ENCODE measurements around the gene KIF26B. TPM values are rescaled to one million over a fixed set of nuclear protein-coding genes. Genes with fewer than 3 reads are reported as not detected.

Gene KIF26B
- total RNA-seq, 1 donor from 2014 or later: 3.5 TPM

- TF ChIP-seq CTCF (IDR thresholded peaks at IDR 0.05; ENCODE audit: borderline replicate concordance): no peak
- no peak for DNase-seq
- Histone ChIP-seq H3K36me3 (no peaks in the 10 kb centered on the region), H3K4me3 (no peak overlapping the region), H3K27me3 (ENCODE audit: low read depth) (peaks cover 72% of the 10 kb centered on the region), H3K4me1 (peaks cover 3% of the 10 kb centered on the region), H3K27ac (replicated peaks) (no peak overlapping the region), H3K9me3 (replicated peaks) (no peaks in the 10 kb centered on the region)
- intact Hi-C loops (cut with micrococcal nuclease): no loop called here
Observed at GRCh38 chr1:245419461-245419978, 264.7 kb downstream of the KIF26B start.

GRCh38 chr1:245419989-245420388 lies 265.2 kb downstream of the KIF26B start:
- intact Hi-C loops (cut with micrococcal nuclease): no loop called here
- no peak overlapping the region for H3K27ac ChIP-seq (replicated peaks)
- no peak overlapping the region for H3K4me3 ChIP-seq
- H3K9me3 ChIP-seq (replicated peaks): no peaks in the 10 kb centered on the region
- H3K36me3 ChIP-seq: no peaks in the 10 kb centered on the region
- no peak for TF ChIP-seq CTCF (IDR thresholded peaks at IDR 0.05; ENCODE audit: borderline replicate concordance)
- DNase-seq: no peak
- H3K4me1 ChIP-seq: peaks cover 3% of the 10 kb centered on the region
- peaks cover 68% of the 10 kb centered on the region for H3K27me3 ChIP-seq (ENCODE audit: low read depth)

- intact Hi-C loops (cut with micrococcal nuclease): no loop called here
- Histone ChIP-seq H3K4me1 (peaks cover 3% of the 10 kb centered on the region), H3K27ac (replicated peaks) (no peak overlapping the region), H3K4me3 (no peak overlapping the region), H3K36me3 (no peaks in the 10 kb centered on the region), H3K9me3 (replicated peaks) (no peaks in the 10 kb centered on the region), H3K27me3 (ENCODE audit: low read depth) (peaks cover 62% of the 10 kb centered on the region)
- DNase-seq: no peak
- TF ChIP-seq CTCF (IDR thresholded peaks at IDR 0.05; ENCODE audit: borderline replicate concordance): no peak
Observed at GRCh38 chr1:245420926-245421325, 266.1 kb downstream of the KIF26B start.

- no peaks in the 10 kb centered on the region for H3K9me3 ChIP-seq (replicated peaks)
- no peaks in the 10 kb centered on the region for H3K36me3 ChIP-seq
- H3K4me1 ChIP-seq: no peaks in the 10 kb centered on the region
- DNase-seq: no peak
- H3K4me3 ChIP-seq: no peak overlapping the region
- no peak overlapping the region for H3K27ac ChIP-seq (replicated peaks)
- peaks cover 27% of the 10 kb centered on the region for H3K27me3 ChIP-seq (ENCODE audit: low read depth)
- intact Hi-C loops (cut with micrococcal nuclease): no loop called here
- no peak for TF ChIP-seq CTCF (IDR thresholded peaks at IDR 0.05; ENCODE audit: borderline replicate concordance)
Observed at GRCh38 chr1:245428681-245429080, 273.9 kb downstream of the KIF26B start.

- intact Hi-C loops (cut with micrococcal nuclease): no loop called here
- Histone ChIP-seq H3K4me1 (no peaks in the 10 kb centered on the region), H3K9me3 (replicated peaks) (no peaks in the 10 kb centered on the region), H3K27me3 (ENCODE audit: low read depth) (peaks cover 44% of the 10 kb centered on the region), H3K27ac (replicated peaks) (no peak overlapping the region), H3K36me3 (no peaks in the 10 kb centered on the region), H3K4me3 (no peak overlapping the region)
- DNase-seq: no peak
- TF ChIP-seq CTCF (IDR thresholded peaks at IDR 0.05; ENCODE audit: borderline replicate concordance): no peak
Observed at GRCh38 chr1:245431706-245432105, 276.9 kb downstream of the KIF26B start.
